ENCODE measurements around the gene FOXP2.

Gene FOXP2

DNA sequence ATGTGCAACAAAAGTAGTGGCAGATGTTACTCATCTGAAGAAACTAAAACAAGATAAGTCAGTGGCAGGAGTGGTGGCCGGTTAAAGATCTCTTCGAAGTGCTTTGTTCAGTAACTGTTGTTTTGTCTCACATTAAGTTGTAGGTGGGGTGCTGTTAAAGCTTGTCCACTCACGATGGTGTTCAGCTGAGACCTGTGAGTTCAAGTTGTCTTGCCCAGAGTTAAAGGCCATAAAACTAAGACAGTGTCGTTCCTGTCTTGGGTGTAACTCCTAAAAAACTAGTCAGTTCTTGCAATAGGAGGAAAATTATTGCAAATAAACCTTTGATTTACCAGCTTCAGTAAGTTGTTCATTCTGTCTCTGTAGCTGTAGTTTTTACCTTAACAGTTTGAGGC, 857 bp upstream of the FOXP2 start:
- no peaks in the 10 kb centered on the region for H3K4me1 Mint-ChIP-seq
- TF ChIP-seq, protein P1, sequence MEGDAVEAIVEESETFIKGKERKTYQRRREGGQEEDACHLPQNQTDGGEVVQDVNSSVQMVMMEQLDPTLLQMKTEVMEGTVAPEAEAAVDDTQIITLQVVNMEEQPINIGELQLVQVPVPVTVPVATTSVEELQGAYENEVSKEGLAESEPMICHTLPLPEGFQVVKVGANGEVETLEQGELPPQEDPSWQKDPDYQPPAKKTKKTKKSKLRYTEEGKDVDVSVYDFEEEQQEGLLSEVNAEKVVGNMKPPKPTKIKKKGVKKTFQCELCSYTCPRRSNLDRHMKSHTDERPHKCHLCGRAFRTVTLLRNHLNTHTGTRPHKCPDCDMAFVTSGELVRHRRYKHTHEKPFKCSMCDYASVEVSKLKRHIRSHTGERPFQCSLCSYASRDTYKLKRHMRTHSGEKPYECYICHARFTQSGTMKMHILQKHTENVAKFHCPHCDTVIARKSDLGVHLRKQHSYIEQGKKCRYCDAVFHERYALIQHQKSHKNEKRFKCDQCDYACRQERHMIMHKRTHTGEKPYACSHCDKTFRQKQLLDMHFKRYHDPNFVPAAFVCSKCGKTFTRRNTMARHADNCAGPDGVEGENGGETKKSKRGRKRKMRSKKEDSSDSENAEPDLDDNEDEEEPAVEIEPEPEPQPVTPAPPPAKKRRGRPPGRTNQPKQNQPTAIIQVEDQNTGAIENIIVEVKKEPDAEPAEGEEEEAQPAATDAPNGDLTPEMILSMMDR (IDR thresholded peaks at IDR 0.05), result no peak
- no peaks in the 10 kb centered on the region for H3K36me3 Mint-ChIP-seq (ENCODE audit: low read depth)
- H3K27ac Mint-ChIP-seq, result no peak overlapping the region
- no peaks in the 10 kb centered on the region for H3K9me3 Mint-ChIP-seq
- no peak for DNase-seq
- no peak overlapping the region for H3K4me3 Mint-ChIP-seq
- H3K27me3 Mint-ChIP-seq (ENCODE audit: low read depth, poor library complexity), result no peaks in the 10 kb centered on the region

DNA sequence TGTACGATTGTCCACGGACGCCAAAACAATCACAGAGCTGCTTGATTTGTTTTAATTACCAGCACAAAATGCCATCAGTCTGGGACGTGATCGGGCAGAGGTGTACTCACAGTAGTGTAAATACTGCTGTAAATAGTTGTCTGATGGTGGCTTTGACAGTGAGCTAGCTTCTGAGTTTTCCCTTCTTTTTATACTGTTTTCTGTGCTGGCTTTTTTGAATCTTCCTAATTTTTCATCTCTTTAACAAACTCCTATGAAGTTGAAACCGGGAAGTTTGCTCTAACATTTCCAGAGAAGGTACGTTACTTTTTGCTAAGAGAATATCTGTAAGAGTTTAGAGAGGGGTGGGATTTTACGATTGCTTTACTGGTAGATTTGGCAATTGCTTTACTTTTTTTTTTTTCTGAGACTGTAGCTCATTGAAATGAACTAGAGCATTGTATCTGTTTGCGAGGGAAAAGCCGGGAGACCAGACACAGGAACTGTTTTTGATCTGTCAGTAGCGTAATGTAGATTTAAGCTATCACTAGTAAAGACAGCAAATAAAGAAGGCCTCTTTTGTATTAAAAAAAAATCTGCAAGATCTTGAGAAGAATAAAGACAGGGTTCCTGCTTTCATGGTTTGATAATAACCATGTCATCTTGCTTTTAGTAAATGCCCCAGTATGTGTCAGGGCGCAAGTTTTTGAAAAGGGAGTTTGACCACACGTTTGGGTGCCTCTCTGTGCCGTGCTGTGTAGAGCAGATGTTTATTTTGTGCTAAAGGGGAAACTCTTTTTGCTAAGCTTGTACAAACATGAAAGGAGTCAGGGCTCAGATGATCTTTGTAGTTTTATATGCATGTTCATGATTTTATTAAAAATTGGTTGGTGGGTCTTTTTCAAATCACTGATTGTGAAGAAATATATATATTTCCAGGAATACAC, 712 bp downstream of the FOXP2 start:
- no peaks in the 10 kb centered on the region for H3K36me3 Mint-ChIP-seq (ENCODE audit: low read depth)
- H3K9me3 Mint-ChIP-seq, result no peaks in the 10 kb centered on the region
- peaks cover 6% of the 10 kb centered on the region for H3K4me1 Mint-ChIP-seq
- no peak overlapping the region for H3K27ac Mint-ChIP-seq
- no peak overlapping the region for H3K4me3 Mint-ChIP-seq
- DNase-seq, result no peak
- no peaks in the 10 kb centered on the region for H3K27me3 Mint-ChIP-seq (ENCODE audit: low read depth, poor library complexity)
- TF ChIP-seq, protein P1 (IDR thresholded peaks at IDR 0.05), result no peak

DNA sequence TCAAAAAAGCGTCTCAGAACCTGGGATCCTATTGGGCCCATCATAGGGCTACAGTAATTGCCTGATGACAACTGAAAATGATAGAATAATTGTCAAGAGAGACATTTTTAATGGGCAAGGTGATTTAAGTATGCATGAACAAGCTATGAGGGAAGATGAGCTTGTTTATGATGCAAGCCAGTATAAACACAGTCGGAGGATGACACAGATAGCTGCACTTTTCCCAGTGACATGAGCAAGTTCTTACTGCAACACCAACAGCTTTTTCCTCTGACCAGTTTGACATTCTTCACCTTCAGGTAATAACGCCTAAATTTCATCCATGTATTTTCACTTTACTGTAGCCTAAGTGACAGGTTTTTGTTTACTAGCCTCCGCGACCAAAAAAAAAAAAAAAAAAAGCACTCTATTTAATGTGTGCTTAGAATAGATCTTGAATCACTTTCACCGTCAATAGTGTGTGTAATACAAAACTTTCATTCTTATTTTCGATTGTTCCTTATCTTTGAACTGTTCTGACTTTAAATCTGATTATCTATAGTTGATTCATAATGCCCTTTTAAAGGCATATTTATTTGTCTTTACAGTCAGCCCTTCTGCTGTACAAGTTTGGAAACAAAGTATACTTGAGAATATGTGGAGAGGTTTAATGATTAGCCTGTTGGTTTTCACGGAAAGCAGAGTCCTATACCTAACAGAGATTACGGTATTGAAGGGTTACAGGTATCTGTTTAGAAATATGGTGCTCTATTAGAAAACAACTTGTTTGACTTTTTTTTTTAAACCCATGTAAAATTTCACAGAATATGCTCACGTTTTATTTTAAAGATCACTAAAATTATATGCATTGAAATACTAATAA, 1.7 kb downstream of the FOXP2 start:
- no peaks in the 10 kb centered on the region for H3K9me3 Mint-ChIP-seq
- H3K36me3 Mint-ChIP-seq (ENCODE audit: low read depth), result no peaks in the 10 kb centered on the region
- peaks cover 6% of the 10 kb centered on the region for H3K4me1 Mint-ChIP-seq
- no peaks in the 10 kb centered on the region for H3K27me3 Mint-ChIP-seq (ENCODE audit: low read depth, poor library complexity)
- peak overlapping the region; percentile 31 for H3K27ac Mint-ChIP-seq
- TF ChIP-seq, protein P1 (IDR thresholded peaks at IDR 0.05), result no peak
- DNase-seq, result no peak
- H3K4me3 Mint-ChIP-seq, result no peak overlapping the region

DNA sequence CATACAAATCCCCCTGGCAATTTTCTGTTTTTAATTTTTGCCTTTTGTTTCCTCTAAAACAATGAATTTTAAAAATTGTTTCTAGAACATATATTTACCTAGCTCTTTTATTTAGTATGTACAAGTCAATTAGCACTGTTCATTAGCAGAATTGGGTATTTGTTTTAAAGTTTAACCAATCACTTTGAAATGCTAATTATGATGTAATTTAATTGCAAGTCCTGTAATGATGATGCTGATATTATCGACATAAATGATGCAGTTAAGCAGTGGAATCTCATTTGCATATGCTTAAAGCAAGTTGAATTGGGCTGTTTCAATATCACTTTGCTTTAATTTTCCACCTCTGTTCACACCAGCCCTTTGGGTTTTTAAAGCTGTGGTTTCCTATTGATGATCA, 2.7 kb downstream of the FOXP2 start:
- no peaks in the 10 kb centered on the region for H3K36me3 Mint-ChIP-seq (ENCODE audit: low read depth)
- H3K4me1 Mint-ChIP-seq, result peaks cover 8% of the 10 kb centered on the region
- TF ChIP-seq, protein P1 (IDR thresholded peaks at IDR 0.05), result no peak

DNA sequence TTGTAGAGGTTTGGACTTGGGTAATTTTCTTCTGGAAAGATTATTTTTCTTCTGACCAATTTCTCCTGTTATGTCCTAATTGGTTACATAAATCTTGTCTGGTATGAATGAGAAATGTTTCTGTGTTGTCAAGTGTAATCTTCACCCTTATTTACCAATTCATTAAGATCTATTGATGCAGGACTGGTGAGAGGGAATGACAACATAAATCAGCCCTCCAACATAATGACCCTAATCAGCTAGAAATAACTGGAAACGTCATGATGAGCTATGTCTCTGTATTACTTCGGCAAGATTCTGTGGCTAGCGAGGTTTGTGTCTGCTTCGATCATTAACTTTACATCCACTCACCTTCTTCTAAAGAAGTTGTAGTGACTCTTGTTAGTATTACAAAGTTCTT, 3.5 kb downstream of the FOXP2 start:
- H3K27me3 Mint-ChIP-seq (ENCODE audit: low read depth, poor library complexity), result no peaks in the 10 kb centered on the region
- no peak for DNase-seq
- H3K9me3 Mint-ChIP-seq, result no peaks in the 10 kb centered on the region
- H3K27ac Mint-ChIP-seq, result no peak overlapping the region
- H3K36me3 Mint-ChIP-seq (ENCODE audit: low read depth), result no peaks in the 10 kb centered on the region
- TF ChIP-seq, protein P1 (IDR thresholded peaks at IDR 0.05), result no peak
- peak overlapping the region; percentile 21 for H3K4me3 Mint-ChIP-seq
- peaks cover 12% of the 10 kb centered on the region for H3K4me1 Mint-ChIP-seq

More for the DNA sequence above, 2.7 kb downstream of the FOXP2 start:
- no peak for DNase-seq
- Mint-ChIP-seq H3K4me3 (no peak overlapping the region), H3K9me3 (no peaks in the 10 kb centered on the region), H3K27me3 (ENCODE audit: low read depth, poor library complexity) (no peaks in the 10 kb centered on the region), H3K27ac (no peak overlapping the region)

Measured in nephron progenitor cell (in vitro differentiated cells).